ENCODE measurements around the gene SLC2A6. TPM values are rescaled to one million over a fixed set of nuclear protein-coding genes. Genes with fewer than 3 reads are reported as not detected.

SLC2A6 gene
- total and polyA plus RNA-seq, 4 experiments from 2014 or later, result 0.41 to 2.5 (median 1.4) TPM

DNA sequence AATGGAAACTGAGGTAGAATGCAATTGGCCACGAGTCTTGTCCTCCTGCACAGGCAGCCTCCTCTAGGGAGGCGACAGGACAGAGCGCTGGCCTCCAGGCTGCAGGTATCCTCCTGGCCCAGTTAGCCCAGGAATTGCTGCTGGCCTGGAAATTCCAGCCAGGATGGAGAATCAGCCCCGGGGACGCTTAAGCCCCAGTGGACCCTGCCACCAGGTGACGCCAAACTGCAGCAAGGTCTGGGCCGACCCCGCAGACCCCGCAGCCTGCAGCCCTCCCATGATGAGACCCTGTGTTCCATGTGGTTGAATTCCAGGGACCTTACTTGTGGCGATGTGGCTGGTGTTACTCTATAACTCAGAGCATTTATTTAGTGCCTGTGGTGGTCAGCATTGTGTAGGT, 11.8 kb downstream of the SLC2A6 start:
- Histone ChIP-seq H3K27ac (ENCODE audit: low read depth, low read length) (no peak overlapping the region), H3K36me3 (ENCODE audit: insufficient read depth, low read length) (no peaks in the 10 kb centered on the region), H3K9me3 (ENCODE audit: control insufficient read depth in 1 of 2, low read length in 2 of 2) (no peaks in the 10 kb centered on the region), H3K4me1 (ENCODE audit: insufficient read depth, low read length) (no peaks in the 10 kb centered on the region), H3K4me3 (ENCODE audit: low read length in 2 of 2) (no peak overlapping the region), H3K27me3 (ENCODE audit: insufficient read depth, low read length) (no peaks in the 10 kb centered on the region)
- Mint-ChIP-seq H3K27ac (no peak overlapping the region), H3K4me1 (no peaks in the 10 kb centered on the region), H3K27me3 (no peaks in the 10 kb centered on the region), H3K4me3 (no peak overlapping the region), H3K36me3 (no peaks in the 10 kb centered on the region), H3K9me3 (no peaks in the 10 kb centered on the region)
- ChIA-PET POLR2A (ENCODE audit: partially characterized antibody) (no interaction called here), CTCF (ENCODE audit: partially characterized antibody) (interaction anchor here (0.6 kb wide), 1 partner anchor 496 kb away, joined by 3 read pairs; no protein-coding TSS in a partner anchor)
- intact Hi-C loops (cut with micrococcal nuclease), result no loop called here
- DNase-seq, result no peak

GRCh38 chr9:133465984-133466383, 12.9 kb downstream of the SLC2A6 start:
- CTCF ChIA-PET (ENCODE audit: partially characterized antibody), result no interaction called here
- no peak for DNase-seq
- no peak overlapping the region for H3K27ac Mint-ChIP-seq
- no peaks in the 10 kb centered on the region for H3K36me3 Mint-ChIP-seq
- H3K4me1 ChIP-seq (ENCODE audit: insufficient read depth, low read length), result no peaks in the 10 kb centered on the region
- POLR2A ChIA-PET (ENCODE audit: partially characterized antibody), result interaction anchor here (1.1 kb wide), 1 partner anchor 13 kb away, joined by 4 read pairs; the partner anchor contains the start of gene SLC2A6
- H3K4me3 ChIP-seq (ENCODE audit: low read length in 2 of 2), result no peak overlapping the region
- no peaks in the 10 kb centered on the region for H3K9me3 ChIP-seq (ENCODE audit: control insufficient read depth in 1 of 2, low read length in 2 of 2)
- H3K27ac ChIP-seq (ENCODE audit: low read depth, low read length), result no peak overlapping the region
- H3K4me1 Mint-ChIP-seq, result no peaks in the 10 kb centered on the region
- no peaks in the 10 kb centered on the region for H3K36me3 ChIP-seq (ENCODE audit: insufficient read depth, low read length)
- no peaks in the 10 kb centered on the region for H3K27me3 Mint-ChIP-seq
- H3K4me3 Mint-ChIP-seq, result no peak overlapping the region
- intact Hi-C loops (cut with micrococcal nuclease), result no loop called here
- no peaks in the 10 kb centered on the region for H3K27me3 ChIP-seq (ENCODE audit: insufficient read depth, low read length)
- no peaks in the 10 kb centered on the region for H3K9me3 Mint-ChIP-seq

DNA sequence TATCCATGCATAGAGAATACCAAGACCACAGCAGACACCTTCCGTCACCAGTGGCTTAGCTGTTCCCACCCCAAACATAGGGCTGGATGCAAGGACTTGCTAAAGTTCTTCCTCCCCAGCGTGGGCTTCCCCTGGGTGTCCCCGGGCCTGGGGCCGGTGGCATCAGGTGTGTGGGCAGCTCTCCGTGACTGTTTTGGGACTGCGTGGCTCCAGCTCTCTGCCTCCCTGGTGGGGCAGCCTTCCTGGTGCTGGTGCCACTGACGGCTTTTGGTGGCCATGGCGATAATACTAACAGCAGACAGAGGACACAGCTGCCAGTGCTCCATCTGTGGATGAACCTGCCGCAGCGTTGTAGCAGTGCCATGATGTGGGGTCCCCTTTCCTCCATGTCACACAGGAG, 14.3 kb downstream of the SLC2A6 start:
- no peaks in the 10 kb centered on the region for H3K36me3 ChIP-seq (ENCODE audit: insufficient read depth, low read length)
- no peaks in the 10 kb centered on the region for H3K27me3 Mint-ChIP-seq
- no peaks in the 10 kb centered on the region for H3K9me3 ChIP-seq (ENCODE audit: control insufficient read depth in 1 of 2, low read length in 2 of 2)
- peak in 1 of 5 donors; percentile 16 for DNase-seq
- H3K4me3 Mint-ChIP-seq, result no peak overlapping the region
- peaks cover 0 to 4% of the 10 kb centered on the region in 2 donors for H3K36me3 Mint-ChIP-seq
- no peaks in the 10 kb centered on the region for H3K27me3 ChIP-seq (ENCODE audit: insufficient read depth, low read length)
- no peaks in the 10 kb centered on the region for H3K4me1 ChIP-seq (ENCODE audit: insufficient read depth, low read length)
- no peak overlapping the region for H3K4me3 ChIP-seq (ENCODE audit: low read length in 2 of 2)
- no peak overlapping the region for H3K27ac ChIP-seq (ENCODE audit: low read depth, low read length)
- no peaks in the 10 kb centered on the region for H3K9me3 Mint-ChIP-seq
- ChIA-PET CTCF (ENCODE audit: partially characterized antibody) (no interaction called here), POLR2A (ENCODE audit: partially characterized antibody) (no interaction called here)
- H3K27ac Mint-ChIP-seq, result no peak overlapping the region
- peaks cover 0 to 10% (median 2%) of the 10 kb centered on the region in 4 donors for H3K4me1 Mint-ChIP-seq
- intact Hi-C loops (cut with micrococcal nuclease), result no loop called here

GRCh38 chr9:133463864-133464615, 14.9 kb downstream of the SLC2A6 start:
- Histone ChIP-seq H3K27me3 (ENCODE audit: insufficient read depth, low read length) (no peaks in the 10 kb centered on the region), H3K27ac (ENCODE audit: low read depth, low read length) (no peak overlapping the region), H3K9me3 (ENCODE audit: control insufficient read depth in 1 of 2, low read length in 2 of 2) (no peaks in the 10 kb centered on the region), H3K4me1 (ENCODE audit: insufficient read depth, low read length) (peaks cover 4% of the 10 kb centered on the region), H3K36me3 (ENCODE audit: insufficient read depth, low read length) (no peaks in the 10 kb centered on the region), H3K4me3 (ENCODE audit: low read length in 2 of 2) (no peak overlapping the region)
- ChIA-PET CTCF (ENCODE audit: partially characterized antibody) (no interaction called here), POLR2A (ENCODE audit: partially characterized antibody) (no interaction called here)
- Mint-ChIP-seq H3K9me3 (no peaks in the 10 kb centered on the region), H3K27me3 (no peaks in the 10 kb centered on the region), H3K4me3 (peak overlapping the region in 1 of 8 donors; percentile 6), H3K4me1 (peaks cover 2 to 16% (median 3%) of the 10 kb centered on the region in 4 donors), H3K27ac (no peak overlapping the region), H3K36me3 (peaks cover 0 to 4% of the 10 kb centered on the region in 2 donors)
- DNase-seq, result peak in 1 of 5 donors; percentile 27
- intact Hi-C loops (cut with micrococcal nuclease), result no loop called here

DNA sequence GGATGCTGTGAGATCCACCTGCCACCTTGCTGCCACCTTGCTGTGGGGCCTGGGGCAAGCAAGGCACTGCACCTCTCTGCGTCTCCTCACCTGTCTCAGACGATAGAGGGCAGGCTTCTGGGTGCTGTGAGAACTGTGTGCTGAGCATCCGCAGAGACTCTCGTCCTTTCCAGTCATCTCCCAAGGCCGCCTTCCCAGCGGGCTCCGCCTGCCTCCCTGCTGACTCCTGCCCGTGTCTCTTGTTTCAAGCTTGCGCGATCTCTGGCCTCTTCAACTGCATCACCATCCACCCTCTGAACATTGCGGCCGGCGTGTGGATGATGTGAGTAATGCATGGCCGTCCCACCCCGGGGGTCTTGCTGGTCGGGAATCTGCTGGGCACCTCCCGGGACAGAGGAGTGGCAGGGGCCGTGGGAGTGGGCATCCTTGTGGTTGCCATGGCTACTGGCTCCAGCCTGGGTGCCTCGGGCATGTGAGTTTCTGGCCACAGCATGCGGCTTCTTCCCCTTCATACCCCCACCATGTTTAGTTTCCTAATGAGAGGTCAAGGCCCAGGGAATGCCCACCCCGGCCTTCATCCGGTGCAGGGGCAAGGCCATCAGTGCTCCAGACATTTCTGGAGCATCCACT, 15.6 kb downstream of the SLC2A6 start:
- intact Hi-C loops (cut with micrococcal nuclease), result no loop called here
- Mint-ChIP-seq H3K4me3 (peak overlapping the region in 1 of 8 donors; percentile 25), H3K9me3 (no peaks in the 10 kb centered on the region), H3K36me3 (peaks cover 0 to 4% of the 10 kb centered on the region in 2 donors), H3K27me3 (no peaks in the 10 kb centered on the region), H3K4me1 (peaks cover 2 to 21% (median 6%) of the 10 kb centered on the region in 4 donors), H3K27ac (peak overlapping the region in 2 of 7 donors; percentile 23 to 49)
- no peak overlapping the region for H3K4me3 ChIP-seq (ENCODE audit: low read length in 2 of 2)
- no peaks in the 10 kb centered on the region for H3K27me3 ChIP-seq (ENCODE audit: insufficient read depth, low read length)
- DNase-seq, result peak in 1 of 5 donors; percentile 30
- POLR2A ChIA-PET (ENCODE audit: partially characterized antibody), result no interaction called here
- H3K9me3 ChIP-seq (ENCODE audit: control insufficient read depth in 1 of 2, low read length in 2 of 2), result no peaks in the 10 kb centered on the region
- H3K27ac ChIP-seq (ENCODE audit: low read depth, low read length), result no peak overlapping the region
- peaks cover 10% of the 10 kb centered on the region for H3K4me1 ChIP-seq (ENCODE audit: insufficient read depth, low read length)
- no peaks in the 10 kb centered on the region for H3K36me3 ChIP-seq (ENCODE audit: insufficient read depth, low read length)
- CTCF ChIA-PET (ENCODE audit: partially characterized antibody), result no interaction called here

GRCh38 chr9:133461975-133462374, 16.9 kb downstream of the SLC2A6 start:
- no peaks in the 10 kb centered on the region for H3K9me3 Mint-ChIP-seq
- Histone ChIP-seq H3K27me3 (ENCODE audit: insufficient read depth, low read length) (no peaks in the 10 kb centered on the region), H3K36me3 (ENCODE audit: insufficient read depth, low read length) (no peaks in the 10 kb centered on the region), H3K4me3 (ENCODE audit: low read length in 2 of 2) (no peak overlapping the region), H3K27ac (ENCODE audit: low read depth, low read length) (no peak overlapping the region), H3K9me3 (ENCODE audit: control insufficient read depth in 1 of 2, low read length in 2 of 2) (no peaks in the 10 kb centered on the region), H3K4me1 (ENCODE audit: insufficient read depth, low read length) (peaks cover 10% of the 10 kb centered on the region)
- H3K27ac Mint-ChIP-seq, result peak overlapping the region in 2 of 7 donors; percentile 88 to 96
- intact Hi-C loops (cut with micrococcal nuclease), result no loop called here
- peak overlapping the region in 1 of 8 donors; percentile 62 for H3K4me3 Mint-ChIP-seq
- DNase-seq, result peak in 1 of 5 donors; percentile 32
- H3K27me3 Mint-ChIP-seq, result no peaks in the 10 kb centered on the region
- ChIA-PET CTCF (ENCODE audit: partially characterized antibody) (no interaction called here), POLR2A (ENCODE audit: partially characterized antibody) (no interaction called here)
- H3K4me1 Mint-ChIP-seq, result peaks cover 2 to 21% (median 6%) of the 10 kb centered on the region in 4 donors
- peaks cover 0 to 4% of the 10 kb centered on the region in 2 donors for H3K36me3 Mint-ChIP-seq

DNA sequence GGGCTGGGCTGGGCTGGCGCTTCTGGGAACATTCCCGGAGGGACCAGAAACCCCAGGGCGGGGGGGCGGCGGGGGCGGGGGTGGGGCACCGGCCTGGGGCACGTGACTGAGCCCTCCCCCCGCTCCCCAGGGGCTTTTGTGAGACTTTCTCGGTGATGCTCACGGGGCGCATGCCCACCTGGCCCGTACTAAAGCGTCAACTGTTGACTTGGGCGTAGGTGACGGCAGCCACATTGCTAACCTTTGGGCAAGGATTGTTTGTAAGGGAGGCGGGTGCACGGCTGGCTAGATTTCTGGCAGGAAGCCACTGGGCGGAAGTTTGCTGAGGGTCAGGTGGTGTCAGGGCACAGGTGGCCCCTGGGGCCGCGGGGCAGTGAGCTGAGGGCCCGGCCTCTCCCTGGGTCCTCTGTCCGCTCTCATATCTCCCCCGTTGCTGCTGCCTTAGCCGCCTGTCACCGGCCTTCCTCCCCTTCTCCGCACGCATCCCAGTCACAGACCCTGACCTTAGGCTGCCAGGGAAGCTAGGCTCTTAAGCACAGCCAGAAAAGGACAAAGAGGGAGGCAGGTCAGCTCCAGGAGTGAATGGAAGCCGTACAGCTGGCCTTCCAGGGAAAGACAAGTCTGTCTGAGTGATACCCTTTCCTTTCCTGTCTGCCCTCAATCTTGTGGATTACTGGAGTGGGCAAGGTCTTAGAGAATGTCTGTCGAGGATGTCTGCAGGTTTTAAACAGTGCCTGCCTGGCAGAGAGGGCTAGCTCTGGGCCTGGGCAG, 18.3 kb downstream of the SLC2A6 start:
- POLR2A ChIA-PET (ENCODE audit: partially characterized antibody), result interaction anchor here (0.6 to 2.1 kb wide), 6 partner anchors 18 to 327 kb away, joined by 3 to 9 read pairs (median 5); partner anchors contain the start of genes MED22, REXO4, RPL7A and SLC2A6
- intact Hi-C loops (cut with micrococcal nuclease), result no loop called here
- no peaks in the 10 kb centered on the region for H3K9me3 Mint-ChIP-seq

More for the DNA sequence above, 18.3 kb downstream of the SLC2A6 start:
- CTCF ChIA-PET (ENCODE audit: partially characterized antibody), result interaction anchor here (1.2 to 2.3 kb wide), 2 partner anchors 24 to 274 kb away, joined by 3 to 10 read pairs; no protein-coding TSS in a partner anchor
- H3K27ac ChIP-seq (ENCODE audit: low read depth, low read length), result peak overlapping the region; percentile 78
- Mint-ChIP-seq H3K36me3 (peaks cover 0 to 4% of the 10 kb centered on the region in 2 donors), H3K4me3 (peak overlapping the region; percentile 39 to 83 (median 76)), H3K27ac (peak overlapping the region; percentile 82 to 96 (median 87)), H3K4me1 (peaks cover 2 to 21% (median 6%) of the 10 kb centered on the region in 4 donors), H3K27me3 (no peaks in the 10 kb centered on the region)
- DNase-seq, result peak in 2 of 5 donors; percentile 48 to 81
- peaks cover 10% of the 10 kb centered on the region for H3K4me1 ChIP-seq (ENCODE audit: insufficient read depth, low read length)
- no peaks in the 10 kb centered on the region for H3K36me3 ChIP-seq (ENCODE audit: insufficient read depth, low read length)
- H3K27me3 ChIP-seq (ENCODE audit: insufficient read depth, low read length), result no peaks in the 10 kb centered on the region
- H3K4me3 ChIP-seq (ENCODE audit: low read length in 2 of 2), result no peak overlapping the region
- H3K9me3 ChIP-seq (ENCODE audit: control insufficient read depth in 1 of 2, low read length in 2 of 2), result no peaks in the 10 kb centered on the region

Measured in CD4-positive, alpha-beta memory T cell (primary cell).